RWPE2 (cell line): ENCODE measurements around the gene MR1.

ENCODE experiments used
- ATAC-seq: fragments of 200-7000 bp; cut with Tn5 transposase; 3 replicates; pipeline ENCODE4 v1.9.1; 2021; ENCODE audit warnings: low read depth
- DNase-seq: peaks from one replicate; pipeline ENCODE4 v3.0.0-alpha.2; 2020; ENCODE audit warnings: low spot score
- H3K27ac ChIP-seq: fragments of 450-650 bp; 2 replicates; pipeline ENCODE4 v1.5.1; 2017; ENCODE audit warnings: mild to moderate bottlenecking; ENCODE audit not compliant: poor library complexity, severe bottlenecking
- H3K27me3 ChIP-seq: fragments of 250-450 bp; sonication (Bioruptor Pico); 2 replicates; pipeline ENCODE4 v1.5.1; 2021; ENCODE audit warnings: mild to moderate bottlenecking, moderate library complexity; ENCODE audit not compliant: insufficient read depth, poor library complexity, severe bottlenecking
- H3K36me3 ChIP-seq: fragments of 250-450 bp; sonication (Bioruptor Pico); 2 replicates; pipeline ENCODE4 v1.5.1; 2020; ENCODE audit warnings: low read depth, mild to moderate bottlenecking, moderate library complexity
- H3K4me1 ChIP-seq: fragments of 250-450 bp; sonication (Bioruptor Pico); 2 replicates; pipeline ENCODE4 v1.5.1; 2021; ENCODE audit warnings: mild to moderate bottlenecking, moderate library complexity; ENCODE audit not compliant: insufficient read depth, poor library complexity, severe bottlenecking
- H3K4me3 ChIP-seq: fragments of 250-450 bp; sonication (Bioruptor Pico); 2 replicates; pipeline ENCODE4 v1.5.1; 2021; ENCODE audit warnings: mild to moderate bottlenecking, moderate library complexity; ENCODE audit not compliant: severe bottlenecking
- H3K9me3 ChIP-seq: fragments of 250-450 bp; sonication (Bioruptor Pico); 2 replicates; pipeline ENCODE4 v1.5.1; 2021; ENCODE audit warnings: mild to moderate bottlenecking, moderate library complexity; ENCODE audit not compliant: severe bottlenecking
- CTCF ChIP-seq: fragments of 450-650 bp; IDR thresholded peaks from one replicate; pipeline ENCODE4 v1.5.1; 2017; ENCODE audit warnings: mild to moderate bottlenecking, moderate library complexity; ENCODE audit not compliant: poor library complexity, severe bottlenecking

Gene MR1

GRCh38 chr1:181018901-181019681 lies 14.7 kb upstream of the MR1 start:
- Histone ChIP-seq H3K4me1 (peaks cover 21% of the 10 kb centered on the region), H3K36me3 (no peaks in the 10 kb centered on the region; the same call in none of the 2 replicates), H3K27me3 (no peaks in the 10 kb centered on the region), H3K9me3 (no peaks in the 10 kb centered on the region), H3K27ac (no peak overlapping the region), H3K4me3 (no peak overlapping the region)
- ATAC-seq (no peak), DNase-seq (no peak)
- TF ChIP-seq CTCF: no peak

- H3K27ac ChIP-seq: peak overlapping the region; percentile 89
- DNase-seq (no peak), ATAC-seq (no peak)
- H3K36me3 ChIP-seq: no peaks in the 10 kb centered on the region; the same call in none of the 2 replicates
- H3K4me3 ChIP-seq: peak overlapping the region; percentile 56
- no peak for TF ChIP-seq CTCF
- no peaks in the 10 kb centered on the region for H3K9me3 ChIP-seq
- peaks cover 20% of the 10 kb centered on the region for H3K4me1 ChIP-seq
- H3K27me3 ChIP-seq: no peaks in the 10 kb centered on the region
Measured at GRCh38 chr1:181021159-181021558, 12.6 kb upstream of the MR1 start.

GRCh38 chr1:181021811-181022434 lies 11.9 kb upstream of the MR1 start:
- Histone ChIP-seq H3K9me3 (no peaks in the 10 kb centered on the region), H3K4me1 (peaks cover 12% of the 10 kb centered on the region), H3K4me3 (peak overlapping the region; percentile 56), H3K27me3 (no peaks in the 10 kb centered on the region), H3K27ac (peak overlapping the region; percentile 89), H3K36me3 (no peaks in the 10 kb centered on the region; the same call in 1 of the 2 replicates)
- TF ChIP-seq CTCF: no peak
- ATAC-seq (peak; percentile 69), DNase-seq (peak; percentile 83)

- no peaks in the 10 kb centered on the region for H3K36me3 ChIP-seq
- peaks cover 12% of the 10 kb centered on the region for H3K4me1 ChIP-seq
- H3K4me3 ChIP-seq: peak overlapping the region; percentile 14
- no peaks in the 10 kb centered on the region for H3K9me3 ChIP-seq
- ATAC-seq (no peak), DNase-seq (no peak)
- H3K27me3 ChIP-seq: no peaks in the 10 kb centered on the region
- no peak for TF ChIP-seq CTCF
- peak overlapping the region; percentile 89 for H3K27ac ChIP-seq
Measured at GRCh38 chr1:181023265-181024057, 10.3 kb upstream of the MR1 start.
